HG03520 (cell line): ENCODE measurements around the gene TRIM6.
A peak's percentile ranks its signal among the peaks of the same experiment; 100 is the strongest.
"Not testable (repeated sequence)": the region's sequence is repeated elsewhere in the genome, so short reads cannot be mapped to it uniquely, and the experiment has no call there.

Experiments
- ATAC-seq: cut with Tn5 transposase; IDR thresholded peaks from one replicate; pipeline ENCODE4 v1.9.1; 2021; ENCODE audit warnings: mild to moderate bottlenecking, moderate library complexity; ENCODE audit not compliant: unreplicated experiment

The TRIM6 gene

GRCh38 chr11:5603326-5603725 lies 6.9 kb downstream of the TRIM6 start:
- no peak for ATAC-seq

- ATAC-seq = no peak
Measured at GRCh38 chr11:5604896-5605295, 8.5 kb downstream of the TRIM6 start.

- ATAC-seq = no peak
Measured at GRCh38 chr11:5605849-5606248, 9.4 kb downstream of the TRIM6 start.

- ATAC-seq = no peak
Measured at GRCh38 chr11:5608808-5609207, 12.4 kb downstream of the TRIM6 start.

GRCh38 chr11:5610446-5610845 lies 14.0 kb downstream of the TRIM6 start:
- ATAC-seq = no peak

- ATAC-seq = no peak
Measured at GRCh38 chr11:5611627-5612026, 15.2 kb downstream of the TRIM6 start.

- no peak for ATAC-seq
Measured at GRCh38 chr11:5618807-5619206, 22.4 kb downstream of the TRIM6 start.

- no peak for ATAC-seq
Measured at GRCh38 chr11:5620651-5621521, 24.4 kb downstream of the TRIM6 start.

- no peak for ATAC-seq
Measured at GRCh38 chr11:5621580-5621979, 25.1 kb downstream of the TRIM6 start.

GRCh38 chr11:5622802-5623201 lies 26.4 kb downstream of the TRIM6 start:
- ATAC-seq = no peak

- peak; percentile 96 for ATAC-seq
Measured at GRCh38 chr11:5624489-5625279, 28.2 kb downstream of the TRIM6 start, which contains the start of gene TRIM34. TSS of gene TRIM34 (plus strand) at chr11:5625001. CDS start at chr11:5632332, 7,331 bp downstream.

- ATAC-seq = no peak
Measured at GRCh38 chr11:5625281-5625680, 28.8 kb downstream of the TRIM6 start.

GRCh38 chr11:5626196-5626595 lies 29.8 kb downstream of the TRIM6 start:
- ATAC-seq = no peak

- peak; percentile 7 for ATAC-seq
Measured at GRCh38 chr11:5631417-5631816, 35.0 kb downstream of the TRIM6 start.

- peak; percentile 94 for ATAC-seq
Measured at GRCh38 chr11:5631969-5632635, 35.7 kb downstream of the TRIM6 start.

GRCh38 chr11:5639953-5640352 lies 43.5 kb downstream of the TRIM6 start:
- no peak for ATAC-seq

- no peak for ATAC-seq
Measured at GRCh38 chr11:5643585-5643984, 47.1 kb downstream of the TRIM6 start.

GRCh38 chr11:5646139-5646538 lies 49.7 kb downstream of the TRIM6 start:
- ATAC-seq = no peak

- no peak for ATAC-seq
Measured at GRCh38 chr11:5655474-5655873, 59.0 kb downstream of the TRIM6 start.

- not testable (repeated sequence) for ATAC-seq
Measured at GRCh38 chr11:5656956-5657355, 60.5 kb downstream of the TRIM6 start.

GRCh38 chr11:5658318-5658717 lies 61.9 kb downstream of the TRIM6 start:
- ATAC-seq = no peak
